Neutrophil (primary cell): ENCODE results near the gene PBRM1.
A peak's percentile ranks its signal among the peaks of the same experiment; 100 is the strongest.
"Not testable (repeated sequence)": the region's sequence is repeated elsewhere in the genome, so short reads cannot be mapped to it uniquely, and the experiment has no call there.

Experiments used
- H3K27ac ChIP-seq: fragments of 200-600 bp; sonication (generic); 2 replicates; pipeline ENCODE4 v1.5.1; 2016; ENCODE audit warnings: mild to moderate bottlenecking, moderate library complexity
- H3K27me3 ChIP-seq: fragments of 200-600 bp; sonication (generic); 2 replicates; pipeline ENCODE4 v1.6.0; 2016; ENCODE audit warnings: mild to moderate bottlenecking
- H3K36me3 ChIP-seq: fragments of 200-600 bp; sonication (generic); 2 replicates; pipeline ENCODE4 v1.5.1; 2017
- H3K4me1 ChIP-seq, 2 experiments: fragments of 200-600 bp in 1 of 2; sonication (generic) in 1 of 2; 1 replicate in 1 of 2; 2 replicates in 1 of 2; pipeline versions ENCODE4 v1.5.1 to v1.6.1; 2013 to 2016; ENCODE audit warnings: low read depth in 1 of 2, low read length in 1 of 2, mild to moderate bottlenecking in 1 of 2, moderate library complexity in 1 of 2; ENCODE audit not compliant: control insufficient read depth in 1 of 2, insufficient read depth in 1 of 2
- H3K4me3 ChIP-seq, 2 experiments: fragments of 200-600 bp in 1 of 2; sonication (generic) in 1 of 2; 1 replicate in 1 of 2; 2 replicates in 1 of 2; pipeline ENCODE4 v1.5.1; 2013 to 2016; ENCODE audit warnings: low read depth in 1 of 2, low read length in 1 of 2, mild to moderate bottlenecking in 1 of 2, moderate library complexity in 1 of 2
- H3K9me3 ChIP-seq: fragments of 200-600 bp; sonication (generic); 2 replicates; pipeline ENCODE4 v1.5.1; 2016
- CTCF ChIP-seq: fragments of 200-600 bp; sonication (generic); IDR thresholded peaks from 2 replicates; pipeline ENCODE4 v1.5.1; 2016; ENCODE audit warnings: antibody characterized with exemption

Gene PBRM1

GRCh38 chr3:52685709-52686691 is at the start of gene PBRM1, which contains the start of gene GNL3:
TSS of gene PBRM1 (minus strand) at chr3:52685913.
TSS of gene GNL3 (plus strand) at chr3:52686032. CDS start at chr3:52686093, 61 bp downstream.
- Histone ChIP-seq H3K4me1 (peaks cover 16 to 21% of the 10 kb centered on the region in 2 experiments), H3K27me3 (no peaks in the 10 kb centered on the region), H3K4me3 (peak within 1 kb of the TSS; percentile 69 to 80), H3K36me3 (no peaks in the 10 kb centered on the region), H3K27ac (peak within 1 kb of the TSS; percentile 98), H3K9me3 (no peaks in the 10 kb centered on the region)
- no peak for TF ChIP-seq CTCF

GRCh38 chr3:52733256-52733891 is 47.7 kb upstream of the PBRM1 start:
- H3K9me3 ChIP-seq: peaks cover 5% of the 10 kb centered on the region
- H3K4me3 ChIP-seq: no peak overlapping the region
- H3K4me1 ChIP-seq: no peaks in the 10 kb centered on the region
- no peak for TF ChIP-seq CTCF
- H3K27ac ChIP-seq: no peak overlapping the region
- no peaks in the 10 kb centered on the region for H3K27me3 ChIP-seq
- peaks cover 22% of the 10 kb centered on the region for H3K36me3 ChIP-seq

- peaks cover 9% of the 10 kb centered on the region for H3K9me3 ChIP-seq
- no peaks in the 10 kb centered on the region for H3K4me1 ChIP-seq
- no peaks in the 10 kb centered on the region for H3K27me3 ChIP-seq
- peaks cover 21% of the 10 kb centered on the region for H3K36me3 ChIP-seq
- H3K27ac ChIP-seq: no peak overlapping the region
- TF ChIP-seq CTCF: no peak
- H3K4me3 ChIP-seq: no peak overlapping the region
These were observed 45.9 kb upstream of the PBRM1 start for GRCh38 chr3:52731590-52731989.

GRCh38 chr3:52730681-52731080 is 45.0 kb upstream of the PBRM1 start:
- Histone ChIP-seq H3K27ac (no peak overlapping the region), H3K27me3 (no peaks in the 10 kb centered on the region), H3K36me3 (peaks cover 14% of the 10 kb centered on the region), H3K4me1 (no peaks in the 10 kb centered on the region), H3K9me3 (peaks cover 9% of the 10 kb centered on the region), H3K4me3 (no peak overlapping the region)
- TF ChIP-seq CTCF: no peak

GRCh38 chr3:52728753-52729152 is 43.0 kb upstream of the PBRM1 start:
- H3K4me3 ChIP-seq, H3K27me3 ChIP-seq, H3K4me1 ChIP-seq, H3K27ac ChIP-seq, H3K9me3 ChIP-seq, H3K36me3 ChIP-seq: not testable (repeated sequence)

- Histone ChIP-seq H3K4me3 (no peak overlapping the region), H3K4me1 (peaks cover 21 to 25% of the 10 kb centered on the region in 2 experiments), H3K27me3 (no peaks in the 10 kb centered on the region), H3K27ac (no peak overlapping the region), H3K36me3 (no peaks in the 10 kb centered on the region), H3K9me3 (peaks cover 9% of the 10 kb centered on the region)
- no peak for TF ChIP-seq CTCF
These were observed 38.8 kb upstream of the PBRM1 start for GRCh38 chr3:52724511-52724910.
